Measurements from ENCODE around the gene NPTN.

GRCh38 chr15:73597036-73597638 lies 36.1 kb downstream of the NPTN start:
- no peak for TF ChIP-seq CTCF (IDR thresholded peaks at IDR 0.05 in 2 of 3, conservative IDR thresholded peaks at IDR 0.05 in 1 of 3; ENCODE audit: borderline replicate concordance in 1 of 3, insufficient read depth in 1 of 3, low read depth in 2 of 3, low read length in 2 of 3)
- no peak for TF ChIP-seq EGR1 (IDR thresholded peaks at IDR 0.05; ENCODE audit: low read depth)
- no peak for TF ChIP-seq POLR2AphosphoS5 (IDR thresholded peaks at IDR 0.05; ENCODE audit: low read depth, low read length)
- no peak for TF ChIP-seq CEBPB (IDR thresholded peaks at IDR 0.05; ENCODE audit: low read depth)
- TF ChIP-seq POLR2A (IDR thresholded peaks at IDR 0.05; ENCODE audit: borderline replicate concordance, extremely low read depth, insufficient read depth, insufficient read length) = no peak
- TF ChIP-seq SIN3A (IDR thresholded peaks at IDR 0.05; ENCODE audit: low read depth) = no peak
- TF ChIP-seq YY1 (IDR thresholded peaks at IDR 0.05; ENCODE audit: extremely low read depth, insufficient replicate concordance, low read depth, low read length) = no peak
- no peak for TF ChIP-seq ZBTB33 (IDR thresholded peaks at IDR 0.05; ENCODE audit: extremely low read depth, insufficient replicate concordance, low read length)
- TF ChIP-seq EZH2phosphoT487 (IDR thresholded peaks at IDR 0.05; ENCODE audit: borderline replicate concordance) = no peak
- no peak for TF ChIP-seq REST (IDR thresholded peaks at IDR 0.05; ENCODE audit: low read depth)

Data from HCT116 (cell line).